CD4-positive, alpha-beta memory T cell (primary cell): Measurements from ENCODE around the gene CDH15. TPM values are rescaled to one million over a fixed set of nuclear protein-coding genes. Genes with fewer than 3 reads are reported as not detected.

Source experiments
- CTCF ChIA-PET: fragments of 350-600 bp; sonication (Branson Sonifier 250); formaldehyde crosslinking; loops from one replicate; lab custom pipeline; 2021; ENCODE audit warnings: inconsistent platforms; ENCODE audit not compliant: partially characterized antibody; lab: Charles Lee
- POLR2A ChIA-PET: fragments of 350-600 bp; sonication (Branson Sonifier 250); formaldehyde crosslinking; loops from one replicate; lab custom pipeline; 2021; ENCODE audit not compliant: partially characterized antibody; lab: Charles Lee
- DNase-seq, 5 donors: peaks; one replicate each; pipeline versions ENCODE4 v3.0.0 to v3.0.0-alpha.2; 2020 to 2022; ENCODE audit warnings: mixed read lengths in 1 of 5
- H3K27ac ChIP-seq: one replicate; pipeline ENCODE4 v1.7.0; 2013; ENCODE audit warnings: low read depth, low read length
- H3K27me3 ChIP-seq: 2 replicates; pipeline ENCODE4 v1.7.0; 2013; ENCODE audit warnings: mild to moderate bottlenecking, low read length, moderate library complexity; ENCODE audit not compliant: insufficient read depth
- H3K36me3 ChIP-seq: 2 replicates; pipeline ENCODE4 v1.7.0; 2013; ENCODE audit warnings: mild to moderate bottlenecking, low read length, moderate library complexity; ENCODE audit not compliant: insufficient read depth
- H3K4me1 ChIP-seq: 2 replicates; pipeline ENCODE4 v1.7.0; 2013; ENCODE audit warnings: mild to moderate bottlenecking, low read length, moderate library complexity; ENCODE audit not compliant: insufficient read depth
- H3K4me3 ChIP-seq, 2 donors: one replicate each; pipeline ENCODE4 v1.7.0; 2013; ENCODE audit warnings: low read length in 2 of 2, mild to moderate bottlenecking in 1 of 2
- H3K9me3 ChIP-seq, 2 donors: one replicate each; pipeline ENCODE4 v1.7.0; 2013; ENCODE audit warnings: low read length in 2 of 2, control low read depth in 1 of 2; ENCODE audit not compliant: control insufficient read depth in 1 of 2
- H3K27ac Mint-ChIP-seq, 7 donors: one replicate each; pipeline ENCODE4 v1.8.0; 2020 to 2021; ENCODE audit warnings: mixed read lengths in 7 of 7, mild to moderate bottlenecking in 6 of 7, inconsistent platforms in 3 of 7, moderate library complexity in 3 of 7
- H3K27me3 Mint-ChIP-seq, 2 donors: one replicate each; pipeline ENCODE4 v1.8.0; 2020 to 2021; ENCODE audit warnings: mixed read lengths in 2 of 2
- H3K36me3 Mint-ChIP-seq, 2 donors: one replicate each; pipeline ENCODE4 v1.8.0; 2020 to 2021; ENCODE audit warnings: mixed read lengths in 2 of 2, inconsistent platforms in 1 of 2, mild to moderate bottlenecking in 1 of 2
- H3K4me1 Mint-ChIP-seq, 4 donors: one replicate each; pipeline ENCODE4 v1.8.0; 2020 to 2021; ENCODE audit warnings: mixed read lengths in 4 of 4, mild to moderate bottlenecking in 1 of 4
- H3K4me3 Mint-ChIP-seq, 8 donors: one replicate each; pipeline ENCODE4 v1.8.0; 2020 to 2021; ENCODE audit warnings: mixed read lengths in 8 of 8, mild to moderate bottlenecking in 7 of 8, moderate library complexity in 6 of 8, inconsistent platforms in 3 of 8
- H3K9me3 Mint-ChIP-seq, 8 donors: one replicate each; pipeline ENCODE4 v1.8.0; 2020 to 2021; ENCODE audit warnings: mixed read lengths in 8 of 8, mild to moderate bottlenecking in 5 of 8, inconsistent platforms in 3 of 8, moderate library complexity in 1 of 8
- intact Hi-C: fragments of 100-400 bp; cut with micrococcal nuclease; formaldehyde crosslinking; loops from one replicate; pipeline ENCODE4 v1.15.1; 2023
- polyA plus RNA-seq, 2 donors: library from polyadenylated mRNA; unstranded; fragments of 300-500 nt; fragmentation: Illumina TruSeq; gene quantifications; one replicate each; pipeline ENCODE4 v1.2.3, GENCODE V29; 2021
- total RNA-seq, 2 experiments: library from RNA; stranded (reverse); gene quantifications; one replicate each; pipeline ENCODE4 v1.2.3, GENCODE V29; 2021

CDH15 gene
- total and polyA plus RNA-seq, 4 experiments from 2014 or later = not detected

DNA sequence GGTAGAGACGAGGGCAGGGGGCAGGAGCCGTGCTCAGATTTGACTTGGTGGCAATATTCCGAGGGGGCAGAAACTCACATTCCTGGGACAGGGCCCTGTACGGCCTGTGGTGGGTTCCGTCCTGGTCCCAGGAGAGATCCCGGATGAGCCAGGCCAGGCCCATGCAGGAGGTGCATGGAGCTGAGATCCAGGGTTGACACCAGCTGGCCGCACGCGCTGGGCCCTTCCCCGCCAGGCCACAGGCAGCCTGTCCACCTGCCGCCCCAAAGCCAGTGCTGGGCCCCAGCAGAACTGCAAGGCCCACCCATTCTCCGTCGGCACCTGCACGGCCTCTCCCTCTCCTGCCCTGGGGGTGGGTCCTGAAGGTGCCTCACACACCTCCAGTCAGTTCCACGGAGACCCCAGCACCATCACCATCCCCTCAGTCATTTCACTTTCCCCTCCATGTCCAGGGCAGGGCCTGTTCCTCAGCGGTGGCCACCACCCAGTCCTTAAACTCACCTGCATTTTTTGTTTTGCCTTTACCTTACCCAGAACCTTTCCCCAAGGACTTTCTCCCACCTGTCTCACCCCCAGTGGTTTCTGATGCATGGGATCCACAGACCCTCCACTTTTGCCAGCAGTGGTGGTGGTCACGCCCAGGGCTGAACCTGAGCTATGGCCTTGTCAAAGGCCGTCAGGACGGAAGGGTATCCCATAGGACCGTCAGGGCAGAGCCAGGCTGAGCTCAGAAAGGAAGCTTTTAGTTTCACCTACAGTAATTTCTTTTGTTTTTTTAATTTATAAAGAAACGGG is 25.1 kb upstream of the CDH15 start:
- H3K27me3 Mint-ChIP-seq = no peaks in the 10 kb centered on the region
- peaks cover 40 to 46% of the 10 kb centered on the region in 2 donors for H3K36me3 Mint-ChIP-seq
- Histone ChIP-seq H3K27ac (no peak overlapping the region), H3K4me1 (no peaks in the 10 kb centered on the region), H3K36me3 (peaks cover 8% of the 10 kb centered on the region), H3K27me3 (no peaks in the 10 kb centered on the region), H3K9me3 (no peaks in the 10 kb centered on the region), H3K4me3 (no peak overlapping the region)
- H3K4me3 Mint-ChIP-seq = no peak overlapping the region
- CTCF ChIA-PET = no interaction called here
- H3K9me3 Mint-ChIP-seq = peaks cover 0 to 8% (median 1%) of the 10 kb centered on the region in 8 donors
- DNase-seq = no peak
- H3K27ac Mint-ChIP-seq = peak overlapping the region in 3 of 7 donors; percentile 61 to 81 (median 79)
- POLR2A ChIA-PET = no interaction called here
- intact Hi-C loops = no loop called here
- peaks cover 0 to 5% (median 2%) of the 10 kb centered on the region in 4 donors for H3K4me1 Mint-ChIP-seq

DNA sequence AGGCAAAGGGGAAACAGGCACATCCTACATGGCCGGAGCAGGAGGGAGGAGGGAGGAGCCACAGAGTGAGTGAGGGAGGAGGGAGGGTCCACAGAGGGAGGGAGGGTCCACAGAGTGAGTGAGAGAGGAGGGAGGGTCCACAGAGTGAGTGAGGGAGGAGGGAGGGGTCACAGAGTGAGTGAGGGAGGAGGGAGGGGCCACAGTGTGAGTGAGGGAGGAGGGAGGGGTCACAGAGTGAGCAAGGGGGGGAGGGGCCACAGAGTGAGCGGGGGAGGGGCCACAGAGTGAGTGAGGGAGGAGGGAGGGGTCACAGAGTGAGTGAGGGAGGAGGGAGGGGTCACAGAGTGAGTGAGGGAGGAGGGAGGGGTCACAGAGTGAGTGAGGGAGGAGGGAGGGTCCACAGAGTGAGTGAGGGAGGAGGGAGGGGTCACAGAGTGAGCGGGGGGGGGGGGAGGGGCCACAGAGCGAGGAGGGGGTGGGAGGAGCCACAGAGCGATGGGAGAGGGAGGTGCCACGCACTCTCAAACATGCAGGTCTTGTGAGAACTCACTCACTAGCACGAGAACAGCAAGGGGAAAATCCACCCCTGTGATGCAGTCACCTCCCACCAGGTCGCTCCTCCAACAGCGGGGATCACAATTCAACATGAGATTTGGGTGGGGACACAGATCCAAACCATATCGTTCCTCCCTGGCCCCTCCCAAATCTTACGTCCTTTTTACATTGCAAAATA is 24.3 kb upstream of the CDH15 start:
- intact Hi-C loops = no loop called here
- Mint-ChIP-seq H3K36me3 (peaks cover 41 to 48% of the 10 kb centered on the region in 2 donors), H3K4me3 (no peak overlapping the region), H3K27ac (peak overlapping the region in 3 of 7 donors; percentile 64 to 72 (median 66)), H3K27me3 (no peaks in the 10 kb centered on the region), H3K4me1 (peaks cover 0 to 5% (median 2%) of the 10 kb centered on the region in 4 donors), H3K9me3 (peaks cover 0 to 8% (median 1%) of the 10 kb centered on the region in 8 donors)
- Histone ChIP-seq H3K9me3 (no peaks in the 10 kb centered on the region), H3K36me3 (peaks cover 8% of the 10 kb centered on the region), H3K4me3 (no peak overlapping the region), H3K27ac (no peak overlapping the region), H3K27me3 (no peaks in the 10 kb centered on the region), H3K4me1 (no peaks in the 10 kb centered on the region)
- CTCF ChIA-PET = no interaction called here
- DNase-seq = no peak
- POLR2A ChIA-PET = no interaction called here

DNA sequence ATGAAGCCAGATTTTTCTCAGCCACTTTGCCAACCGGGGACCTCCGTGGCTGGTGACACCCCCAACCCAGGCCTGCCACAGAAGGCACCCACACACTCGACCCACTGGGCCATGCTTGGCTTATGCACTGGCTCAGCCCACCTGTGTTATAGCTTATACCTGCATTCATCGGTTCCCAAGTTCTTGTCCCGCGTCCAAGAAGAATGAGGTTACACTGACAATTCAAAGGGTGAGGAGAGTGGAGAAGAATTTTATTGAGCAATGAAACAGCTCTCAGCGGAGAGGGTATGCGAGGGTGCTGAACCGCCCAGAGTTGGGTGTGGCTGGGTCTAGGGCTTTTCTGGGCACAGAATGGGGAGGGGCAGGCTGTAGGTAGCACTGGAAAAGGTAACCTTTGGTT is 22.2 kb upstream of the CDH15 start:
- peak overlapping the region in 6 of 7 donors; percentile 8 to 72 (median 34) for H3K27ac Mint-ChIP-seq
- H3K36me3 ChIP-seq = peaks cover 8% of the 10 kb centered on the region

DNA sequence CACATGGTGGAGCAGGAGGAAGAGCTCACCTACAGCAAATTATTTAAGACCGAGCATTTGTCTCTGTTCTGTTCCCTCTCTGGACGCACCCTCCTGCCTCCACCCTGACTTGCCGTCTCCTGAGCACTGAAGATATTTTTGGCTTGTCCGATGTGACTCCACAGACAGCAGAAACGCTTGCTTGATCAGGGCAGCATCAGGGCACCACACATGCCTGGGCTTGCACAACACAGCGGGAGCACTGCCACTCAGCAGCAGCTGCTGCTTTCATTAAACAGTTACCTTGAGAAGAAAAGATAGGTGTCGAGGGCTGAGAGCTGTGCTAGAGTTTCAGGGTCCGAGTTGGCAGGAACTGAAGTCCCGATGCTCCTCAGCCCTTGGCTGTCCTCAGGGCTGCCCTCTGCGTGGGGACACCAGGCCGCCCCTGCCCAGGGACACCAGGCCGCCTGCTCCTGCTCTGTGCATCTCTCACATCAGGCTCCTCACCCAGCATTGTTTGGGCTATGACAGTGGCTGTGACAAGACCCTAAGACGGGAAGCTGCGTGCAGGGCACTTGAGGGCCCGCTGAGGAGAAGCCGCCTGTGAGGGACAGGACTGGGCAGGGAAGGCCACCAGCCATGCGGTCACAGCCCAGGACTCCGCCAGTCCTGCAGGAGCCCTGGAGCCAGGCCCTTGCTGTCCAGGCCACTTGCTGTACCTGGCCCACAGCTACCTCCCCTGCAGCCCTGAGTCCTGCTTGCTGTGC is 21.3 kb upstream of the CDH15 start:
- POLR2A ChIA-PET = no interaction called here
- no peaks in the 10 kb centered on the region for H3K27me3 Mint-ChIP-seq
- Histone ChIP-seq H3K4me3 (no peak overlapping the region), H3K4me1 (no peaks in the 10 kb centered on the region), H3K36me3 (peaks cover 8% of the 10 kb centered on the region), H3K27ac (no peak overlapping the region), H3K27me3 (no peaks in the 10 kb centered on the region), H3K9me3 (no peaks in the 10 kb centered on the region)
- DNase-seq = no peak
- peaks cover 0 to 8% (median 1%) of the 10 kb centered on the region in 8 donors for H3K9me3 Mint-ChIP-seq
- H3K27ac Mint-ChIP-seq = peak overlapping the region in 3 of 7 donors; percentile 30 to 38 (median 38)
- intact Hi-C loops = no loop called here
- peaks cover 37 to 44% of the 10 kb centered on the region in 2 donors for H3K36me3 Mint-ChIP-seq
- CTCF ChIA-PET = no interaction called here
- H3K4me1 Mint-ChIP-seq = peaks cover 0 to 7% (median 3%) of the 10 kb centered on the region in 4 donors
- no peak overlapping the region for H3K4me3 Mint-ChIP-seq

More for the DNA sequence above, 22.2 kb upstream of the CDH15 start:
- Mint-ChIP-seq H3K4me3 (no peak overlapping the region), H3K9me3 (peaks cover 0 to 8% (median 1%) of the 10 kb centered on the region in 8 donors), H3K4me1 (peaks cover 0 to 5% (median 2%) of the 10 kb centered on the region in 4 donors), H3K27me3 (no peaks in the 10 kb centered on the region), H3K36me3 (peaks cover 37 to 44% of the 10 kb centered on the region in 2 donors)
- no peak for DNase-seq
- Histone ChIP-seq H3K4me1 (no peaks in the 10 kb centered on the region), H3K9me3 (no peaks in the 10 kb centered on the region), H3K27ac (no peak overlapping the region), H3K4me3 (no peak overlapping the region), H3K27me3 (no peaks in the 10 kb centered on the region)
- intact Hi-C loops = no loop called here
- POLR2A ChIA-PET = no interaction called here
- CTCF ChIA-PET = no interaction called here

DNA sequence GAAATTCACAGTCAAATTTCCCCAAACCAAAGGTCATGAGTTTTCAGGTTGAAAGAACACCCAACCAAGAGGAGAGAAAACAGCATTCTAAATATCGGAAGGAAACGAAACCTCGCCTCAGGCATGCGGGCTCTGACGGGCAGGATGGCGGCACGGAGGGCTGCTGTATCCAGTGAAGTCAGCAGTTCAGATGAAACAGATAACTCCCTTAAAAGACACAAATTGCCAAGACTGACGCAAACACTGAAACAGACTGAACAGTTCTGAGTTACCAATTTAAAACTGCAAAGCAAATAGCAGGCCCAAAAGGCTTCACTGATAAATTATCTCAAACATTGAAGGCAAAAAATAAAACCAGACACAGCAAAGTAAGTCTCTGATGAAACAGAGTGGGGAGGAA is 20.6 kb upstream of the CDH15 start:
- Mint-ChIP-seq H3K27ac (peak overlapping the region in 3 of 7 donors; percentile 3 to 59 (median 38)), H3K4me3 (no peak overlapping the region), H3K36me3 (peaks cover 37 to 42% of the 10 kb centered on the region in 2 donors), H3K4me1 (peaks cover 0 to 12% (median 3%) of the 10 kb centered on the region in 4 donors), H3K27me3 (no peaks in the 10 kb centered on the region), H3K9me3 (peaks cover 0 to 8% (median 1%) of the 10 kb centered on the region in 8 donors)
- ChIA-PET POLR2A (no interaction called here), CTCF (no interaction called here)
- H3K27me3 ChIP-seq = no peaks in the 10 kb centered on the region
- no peak overlapping the region for H3K4me3 ChIP-seq
- intact Hi-C loops = no loop called here
- H3K9me3 ChIP-seq = no peaks in the 10 kb centered on the region
- no peaks in the 10 kb centered on the region for H3K4me1 ChIP-seq
- peaks cover 8% of the 10 kb centered on the region for H3K36me3 ChIP-seq
- no peak for DNase-seq
- H3K27ac ChIP-seq = no peak overlapping the region

GRCh38 chr16:89152831-89153700 is 18.5 kb upstream of the CDH15 start:
- intact Hi-C loops = no loop called here
- Mint-ChIP-seq H3K4me3 (no peak overlapping the region), H3K27ac (peak overlapping the region in 3 of 7 donors; percentile 15 to 80 (median 35)), H3K4me1 (peaks cover 0 to 17% (median 3%) of the 10 kb centered on the region in 4 donors), H3K9me3 (peaks cover 0 to 8% (median 1%) of the 10 kb centered on the region in 8 donors), H3K27me3 (no peaks in the 10 kb centered on the region), H3K36me3 (peaks cover 26 to 32% of the 10 kb centered on the region in 2 donors)
- no peaks in the 10 kb centered on the region for H3K27me3 ChIP-seq
- POLR2A ChIA-PET = no interaction called here
- no peak for DNase-seq
- no peaks in the 10 kb centered on the region for H3K9me3 ChIP-seq
- H3K27ac ChIP-seq = no peak overlapping the region
- H3K36me3 ChIP-seq = no peaks in the 10 kb centered on the region
- H3K4me3 ChIP-seq = no peak overlapping the region
- CTCF ChIA-PET = no interaction called here
- no peaks in the 10 kb centered on the region for H3K4me1 ChIP-seq
